SK-N-SH treated with all-trans-retinoic acid at 6 μM for 48 hours (cell line): ENCODE results near the gene ADGRB3.

Experiments
- ATAC-seq: fragments of 200-7000 bp; cut with Tn5 transposase; 3 replicates; pipeline ENCODE4 v1.9.1; 2020; ENCODE audit warnings: mild to moderate bottlenecking, moderate library complexity
- ARNTL ChIP-seq: fragments of 450-650 bp; formaldehyde crosslinking; IDR thresholded peaks from 2 replicates; pipeline ENCODE4 v1.5.0; 2020; ENCODE audit warnings: low read depth, mild to moderate bottlenecking, moderate library complexity, borderline replicate concordance
- BACH2 ChIP-seq: fragments of 250-450 bp; sonication (Bioruptor Pico); IDR thresholded peaks from 2 replicates; pipeline ENCODE4 v1.9.0; 2021; ENCODE audit warnings: mild to moderate bottlenecking, borderline replicate concordance
- CREB5 ChIP-seq: fragments of 250-450 bp; sonication (Bioruptor Pico); IDR thresholded peaks from 2 replicates; pipeline ENCODE4 v1.5.1; 2020; ENCODE audit warnings: low read depth, mild to moderate bottlenecking, moderate library complexity
- CSDC2 ChIP-seq: fragments of 250-450 bp; sonication (Bioruptor Pico); IDR thresholded peaks from 2 replicates; pipeline ENCODE4 v1.5.0; 2020; ENCODE audit warnings: mild to moderate bottlenecking, moderate library complexity
- CSRNP3 ChIP-seq: fragments of 250-450 bp; sonication (Bioruptor Pico); IDR thresholded peaks from 2 replicates; pipeline ENCODE4 v1.5.1; 2021; ENCODE audit warnings: mild to moderate bottlenecking, moderate library complexity
- ESRRG ChIP-seq: fragments of 250-450 bp; sonication (Bioruptor Pico); IDR thresholded peaks from 2 replicates; pipeline ENCODE4 v1.6.1; 2021; ENCODE audit warnings: mild to moderate bottlenecking
- GLIS3 ChIP-seq: fragments of 250-450 bp; sonication (Bioruptor Pico); IDR thresholded peaks from 2 replicates; pipeline ENCODE4 v1.5.0; 2020; ENCODE audit warnings: mild to moderate bottlenecking, moderate library complexity
- ISL1 ChIP-seq: fragments of 250-450 bp; sonication (Bioruptor Pico); IDR thresholded peaks from 2 replicates; pipeline ENCODE4 v2.1.2; 2022; ENCODE audit warnings: mild to moderate bottlenecking, moderate library complexity
- OSR1 ChIP-seq: fragments of 250-450 bp; sonication (Bioruptor Pico); IDR thresholded peaks from 2 replicates; pipeline ENCODE4 v1.8.0; 2022; ENCODE audit warnings: moderate library complexity, mild to moderate bottlenecking, inconsistent platforms
- PATZ1 ChIP-seq: fragments of 250-450 bp; sonication (Bioruptor Pico); IDR thresholded peaks from 2 replicates; pipeline ENCODE4 v1.8.0; 2020; ENCODE audit warnings: mild to moderate bottlenecking, moderate library complexity, borderline replicate concordance
- POU6F1 ChIP-seq: fragments of 250-450 bp; sonication (Bioruptor Pico); IDR thresholded peaks from 2 replicates; pipeline ENCODE4 v1.8.0; 2021; ENCODE audit warnings: low read depth, mild to moderate bottlenecking, moderate library complexity, borderline replicate concordance
- PPARA ChIP-seq: fragments of 250-450 bp; sonication (Bioruptor Pico); IDR thresholded peaks from 2 replicates; pipeline ENCODE4 v1.5.0; 2020; ENCODE audit warnings: mild to moderate bottlenecking, borderline replicate concordance
- RARB ChIP-seq: fragments of 250-450 bp; sonication (Bioruptor Pico); IDR thresholded peaks from 2 replicates; pipeline ENCODE4 v1.8.0; 2021; ENCODE audit warnings: mild to moderate bottlenecking, moderate library complexity
- SNAI2 ChIP-seq: fragments of 250-450 bp; sonication (Bioruptor Pico); IDR thresholded peaks from 2 replicates; pipeline ENCODE4 v1.5.0; 2020; ENCODE audit warnings: mild to moderate bottlenecking, moderate library complexity
- TCF4 ChIP-seq: fragments of 250-450 bp; sonication (Bioruptor Pico); IDR thresholded peaks from 2 replicates; pipeline ENCODE4 v1.8.0; 2021; ENCODE audit warnings: mild to moderate bottlenecking, moderate library complexity, borderline replicate concordance
- TOX ChIP-seq: fragments of 250-450 bp; sonication (Bioruptor Pico); IDR thresholded peaks from 2 replicates; pipeline ENCODE4 v1.8.0; 2021; ENCODE audit warnings: mild to moderate bottlenecking, moderate library complexity, borderline replicate concordance
- TSHZ2 ChIP-seq: fragments of 250-450 bp; sonication (Bioruptor Pico); IDR thresholded peaks from 2 replicates; pipeline ENCODE4 v1.5.0; 2020; ENCODE audit warnings: mild to moderate bottlenecking, moderate library complexity
- ZC3H10 ChIP-seq: fragments of 250-450 bp; sonication (Bioruptor Pico); IDR thresholded peaks from 2 replicates; pipeline ENCODE4 v1.5.1; 2021; ENCODE audit warnings: mild to moderate bottlenecking, moderate library complexity
- ZFP3 ChIP-seq: fragments of 250-450 bp; sonication (Bioruptor Pico); IDR thresholded peaks from 2 replicates; pipeline ENCODE4 v1.5.0; 2020; ENCODE audit warnings: mild to moderate bottlenecking, moderate library complexity
- ZFP30 ChIP-seq: fragments of 450-650 bp; formaldehyde crosslinking; IDR thresholded peaks from 2 replicates; pipeline ENCODE4 v1.5.0; 2022; ENCODE audit warnings: mild to moderate bottlenecking, moderate library complexity
- ZNF565 ChIP-seq: fragments of 450-650 bp; formaldehyde crosslinking; conservative IDR thresholded peaks from 2 replicates; pipeline ENCODE4 v1.5.0; 2020; ENCODE audit warnings: low read depth, mild to moderate bottlenecking, moderate library complexity
- ZNF70 ChIP-seq: fragments of 450-650 bp; formaldehyde crosslinking; IDR thresholded peaks from 2 replicates; pipeline ENCODE4 v1.5.0; 2020; ENCODE audit warnings: mild to moderate bottlenecking, moderate library complexity
- ZNF8 ChIP-seq: fragments of 450-650 bp; formaldehyde crosslinking; IDR thresholded peaks from 2 replicates; pipeline ENCODE4 v1.5.0; 2020; ENCODE audit warnings: mild to moderate bottlenecking, moderate library complexity

Gene ADGRB3

GRCh38 chr6:69284176-69284730, 649.2 kb downstream of the ADGRB3 start:
- ATAC-seq = no peak
- TF ChIP-seq CREB5 (CRISPR knock-in tag) = no peak
- TF ChIP-seq ZFP30 (CRISPR knock-in tag) = no peak
- no peak for TF ChIP-seq ARNTL (CRISPR knock-in tag)
- no peak for TF ChIP-seq ZNF70 (CRISPR knock-in tag)
- TF ChIP-seq ZFP3 (CRISPR knock-in tag) = no peak
- no peak for TF ChIP-seq RARB
- TF ChIP-seq ZNF565 (CRISPR knock-in tag) = no peak
- no peak for TF ChIP-seq TSHZ2 (CRISPR knock-in tag)
- TF ChIP-seq ESRRG (CRISPR knock-in tag) = no peak
- no peak for TF ChIP-seq GLIS3 (CRISPR knock-in tag)
- TF ChIP-seq ZC3H10 (CRISPR knock-in tag) = no peak
- TF ChIP-seq SNAI2 (CRISPR knock-in tag) = no peak
- no peak for TF ChIP-seq ZNF8 (CRISPR knock-in tag)
- TF ChIP-seq BACH2 (CRISPR knock-in tag) = no peak
- no peak for TF ChIP-seq CSRNP3 (CRISPR knock-in tag)
- no peak for TF ChIP-seq PPARA (CRISPR knock-in tag)
- no peak for TF ChIP-seq ISL1 (CRISPR knock-in tag)
- TF ChIP-seq TCF4 = no peak
- no peak for TF ChIP-seq OSR1 (CRISPR knock-in tag)
- TF ChIP-seq CSDC2 = no peak

GRCh38 chr6:69285054-69285453, 650.0 kb downstream of the ADGRB3 start:
- TF ChIP-seq TSHZ2 (CRISPR knock-in tag) (no peak), ZNF565 (CRISPR knock-in tag) (no peak), SNAI2 (CRISPR knock-in tag) (no peak), RARB (no peak), POU6F1 (CRISPR knock-in tag) (no peak), PATZ1 (no peak), TOX (CRISPR knock-in tag) (no peak), ZFP30 (CRISPR knock-in tag) (no peak), TCF4 (no peak), ZNF8 (CRISPR knock-in tag) (no peak), ARNTL (CRISPR knock-in tag) (no peak), ZFP3 (CRISPR knock-in tag) (no peak)
- no peak for ATAC-seq
